Fibroblast of skin of abdomen (primary cell): ENCODE data around the gene GLRA3.

Experiments
- DNase-seq: peaks from one replicate; pipeline ENCODE4 v3.0.0-alpha.2; 2013

GLRA3 gene

DNA sequence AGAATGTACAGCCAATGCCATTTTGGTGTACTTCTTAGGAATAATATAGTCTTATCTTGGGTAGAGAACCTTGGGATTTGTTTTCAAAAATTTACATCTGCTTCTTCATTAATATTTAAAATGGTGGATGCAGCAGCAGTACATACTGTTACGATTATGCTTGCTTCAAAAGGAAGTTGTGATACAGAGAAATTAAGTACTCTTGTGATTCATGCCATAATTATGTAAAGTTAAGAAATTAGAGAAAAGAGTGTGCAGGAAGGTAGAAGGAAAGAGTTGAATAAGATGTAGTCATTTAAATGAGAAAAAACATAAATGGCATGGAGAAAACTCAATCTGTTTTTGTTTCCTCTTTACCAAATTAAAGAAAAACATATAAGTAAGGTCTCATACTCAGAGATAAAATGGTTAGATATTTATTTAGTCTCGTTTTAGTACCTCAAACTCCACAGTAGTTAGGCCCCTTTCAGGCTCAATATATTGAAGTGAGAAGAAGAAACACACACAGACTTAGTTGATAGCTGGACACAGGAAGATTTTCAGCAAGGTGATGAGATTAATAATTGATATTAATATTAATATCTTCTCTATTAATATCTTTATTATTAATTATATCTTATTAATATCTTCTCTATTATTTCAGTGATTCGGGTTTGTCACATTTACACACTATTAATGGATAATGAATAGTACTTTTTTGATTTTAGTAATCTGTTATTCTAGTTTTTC, 236.6 kb downstream of the GLRA3 start:
- no peak for DNase-seq

DNA sequence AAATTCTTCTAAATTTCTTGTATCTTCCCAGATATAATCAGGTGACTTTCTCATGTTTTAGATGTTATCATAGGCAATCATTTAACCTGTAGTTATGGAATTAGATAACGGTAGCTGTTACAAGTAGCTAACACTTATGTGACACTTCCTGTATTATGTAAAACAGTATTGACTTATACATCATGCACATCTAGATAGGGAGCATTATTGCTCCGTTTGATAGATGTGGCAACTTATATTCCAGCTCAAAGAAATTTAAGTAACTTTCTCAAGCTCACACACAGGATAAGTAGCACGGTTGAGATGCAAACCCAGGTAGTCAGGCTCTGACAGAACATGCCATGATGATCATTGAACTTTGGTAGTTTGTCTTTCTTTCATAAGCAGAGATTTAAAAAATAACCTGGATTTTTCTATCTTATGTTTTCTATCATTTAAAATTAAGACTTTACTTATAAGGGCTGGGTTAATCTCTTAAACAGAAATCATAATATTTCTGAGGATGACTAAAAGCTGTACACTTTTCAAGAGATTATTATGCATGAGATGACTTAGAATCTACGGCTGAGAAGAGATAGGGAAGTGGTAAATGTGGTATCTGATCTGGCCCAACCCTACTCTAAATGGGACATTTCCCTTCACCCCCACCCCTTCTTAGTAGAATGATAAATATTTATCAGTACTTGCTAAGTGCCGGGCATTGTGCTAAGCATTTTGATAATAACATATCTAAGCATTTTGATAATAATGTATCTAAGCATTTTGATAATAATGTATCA, 237.6 kb downstream of the GLRA3 start:
- no peak for DNase-seq

DNA sequence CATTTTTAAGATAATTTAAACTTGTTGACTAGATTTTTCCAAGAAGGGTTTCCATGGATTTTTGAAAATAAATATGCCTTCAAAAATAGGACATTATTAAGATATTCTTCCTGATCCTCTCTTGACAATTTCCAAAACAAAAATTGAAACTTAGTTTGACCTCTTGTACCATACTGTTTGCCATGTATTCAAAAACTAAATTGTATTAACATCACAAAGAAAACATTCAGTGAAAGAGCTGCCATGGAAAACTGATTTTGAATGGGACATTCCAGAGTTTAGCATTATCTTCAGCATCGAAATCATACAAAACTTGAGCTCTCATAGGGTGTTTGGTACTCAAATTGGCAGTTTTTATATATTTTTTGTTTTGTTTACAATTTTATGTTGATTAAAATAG, 238.7 kb downstream of the GLRA3 start:
- no peak for DNase-seq
